GM19240 (cell line): ENCODE results near the gene SCG2.

ENCODE experiments used
- DNase-seq: peaks from one replicate; pipeline ENCODE4 v3.0.0; 2011; ENCODE audit warnings: low spot score; ENCODE audit not compliant: insufficient read length

Gene SCG2

GRCh38 chr2:223601932-223602666 lies at the start of gene SCG2:
Gene SCG2 (minus strand): TSS chr2:223602361. CDS start chr2:223599282, 3,079 bp downstream.
- peak; percentile 33 for DNase-seq

- DNase-seq: no peak
These were observed 47.7 kb upstream of the SCG2 start for GRCh38 chr2:223649554-223650533.

GRCh38 chr2:223648755-223649154 lies 46.6 kb upstream of the SCG2 start:
- DNase-seq: no peak

GRCh38 chr2:223647258-223647952 lies 45.2 kb upstream of the SCG2 start:
- DNase-seq: no peak

GRCh38 chr2:223644136-223644535 lies 42.0 kb upstream of the SCG2 start:
- no peak for DNase-seq

GRCh38 chr2:223643309-223643708 lies 41.1 kb upstream of the SCG2 start:
- DNase-seq: no peak

- no peak for DNase-seq
These were observed 40.3 kb upstream of the SCG2 start for GRCh38 chr2:223642506-223642905.

- DNase-seq: no peak
These were observed 38.9 kb upstream of the SCG2 start for GRCh38 chr2:223641082-223641481.

- DNase-seq: no peak
These were observed 32.9 kb upstream of the SCG2 start for GRCh38 chr2:223635080-223635479.

- no peak for DNase-seq
These were observed 32.1 kb upstream of the SCG2 start for GRCh38 chr2:223634238-223634637.

GRCh38 chr2:223633656-223634055 lies 31.5 kb upstream of the SCG2 start:
- no peak for DNase-seq

GRCh38 chr2:223632826-223633225 lies 30.7 kb upstream of the SCG2 start:
- DNase-seq: no peak

- no peak for DNase-seq
These were observed 24.6 kb upstream of the SCG2 start for GRCh38 chr2:223626716-223627115.

GRCh38 chr2:223625652-223626051 lies 23.5 kb upstream of the SCG2 start:
- no peak for DNase-seq

GRCh38 chr2:223621901-223622300 lies 19.7 kb upstream of the SCG2 start:
- no peak for DNase-seq

- DNase-seq: no peak
These were observed 17.4 kb upstream of the SCG2 start for GRCh38 chr2:223619486-223620129.

GRCh38 chr2:223618172-223619035 lies 16.2 kb upstream of the SCG2 start:
- DNase-seq: no peak

GRCh38 chr2:223614534-223614933 lies 12.4 kb upstream of the SCG2 start:
- DNase-seq: no peak

- DNase-seq: no peak
These were observed 11.1 kb upstream of the SCG2 start for GRCh38 chr2:223613017-223613950.
